IMR-90 (cell line): ENCODE data around the gene UNC119. TPM values are rescaled to one million over a fixed set of nuclear protein-coding genes. Genes with fewer than 3 reads are reported as not detected.
A peak's percentile ranks its signal among the peaks of the same experiment; 100 is the strongest.

Experiments
- ATAC-seq: fragments of 200-7000 bp; cut with Tn5 transposase; 2 replicates; pipeline ENCODE4 v1.9.1; 2020; ENCODE audit warnings: low read depth, mild to moderate bottlenecking, moderate library complexity
- BruUV-seq: library from RNA; stranded (reverse); fragments of 400-500 nt; replicated peaks from 2 replicates; lab custom pipeline; 2021; lab: Mats Ljungman, UMichigan
- CTCF ChIA-PET: fragments of 300-600 bp; formaldehyde crosslinking; extraction: SDS; loops from one replicate; lab custom pipeline; 2021; ENCODE audit warnings: antibody characterized with exemption; lab: Yijun Ruan, JAX
- POLR2A ChIA-PET: fragments of 300-600 bp; sonication (Branson Sonifier 250); formaldehyde crosslinking; loops from one replicate; lab custom pipeline; 2022; ENCODE audit warnings: antibody characterized with exemption; ENCODE audit not compliant: unreplicated experiment; lab: Charles Lee
- DNase-seq: peaks from one replicate; pipeline ENCODE4 v3.0.0; 2013
- H2AFZ ChIP-seq: replicated peaks from 2 replicates; pipeline ENCODE3; 2013; ENCODE audit warnings: low read length, mild to moderate bottlenecking; ENCODE audit not compliant: poor library complexity
- H2AK5ac ChIP-seq: 2 replicates; pipeline ENCODE4 v1.6.1; 2013; ENCODE audit warnings: low read depth, low read length, inconsistent platforms
- H2AK9ac ChIP-seq: replicated peaks from 2 replicates; pipeline ENCODE3; 2013; ENCODE audit warnings: mild to moderate bottlenecking, low read depth, low read length, moderate library complexity; ENCODE audit not compliant: poor library complexity
- H2BK120ac ChIP-seq: 2 replicates; pipeline ENCODE4 v1.6.1; 2013; ENCODE audit warnings: low read depth, low read length, inconsistent platforms
- H2BK15ac ChIP-seq: 3 replicates; pipeline ENCODE4 v1.6.1; 2013; ENCODE audit warnings: low read depth, low read length, inconsistent platforms
- H2BK20ac ChIP-seq: 2 replicates; pipeline ENCODE4 v1.6.1; 2013; ENCODE audit warnings: low read depth, mild to moderate bottlenecking, inconsistent platforms, low read length, moderate library complexity
- H2BK5ac ChIP-seq: 2 replicates; pipeline ENCODE4 v1.6.1; 2013; ENCODE audit warnings: mild to moderate bottlenecking, low read depth, low read length, inconsistent platforms; ENCODE audit not compliant: poor library complexity, severe bottlenecking
- H3K14ac ChIP-seq: replicated peaks from 2 replicates; pipeline ENCODE4 v1.6.1; 2013; ENCODE audit warnings: low read depth, low read length, inconsistent platforms
- H3K18ac ChIP-seq: 2 replicates; pipeline ENCODE4 v1.6.1; 2013; ENCODE audit warnings: low read depth, low read length, control low read depth
- H3K23ac ChIP-seq: 2 replicates; pipeline ENCODE4 v1.6.1; 2013; ENCODE audit warnings: low read depth, low read length, inconsistent platforms
- H3K27ac ChIP-seq: 2 replicates; pipeline ENCODE4 v1.5.1; 2013; ENCODE audit warnings: mild to moderate bottlenecking, control low read depth, low read length; ENCODE audit not compliant: insufficient read depth
- H3K27me3 ChIP-seq: 2 replicates; pipeline ENCODE4 v1.6.1; 2013; ENCODE audit warnings: low read length; ENCODE audit not compliant: control insufficient read depth, insufficient read depth
- H3K36me3 ChIP-seq: 2 replicates; pipeline ENCODE4 v1.6.1; 2013; ENCODE audit warnings: low read length, mixed read lengths; ENCODE audit not compliant: control insufficient read depth, insufficient read depth
- H3K4ac ChIP-seq: 2 replicates; pipeline ENCODE4 v1.6.1; 2013; ENCODE audit warnings: low read depth, low read length, inconsistent platforms
- H3K4me1 ChIP-seq: 2 replicates; pipeline ENCODE4 v1.6.1; 2013; ENCODE audit warnings: low read length, mixed read lengths; ENCODE audit not compliant: control insufficient read depth, insufficient read depth
- H3K4me2 ChIP-seq: 2 replicates; pipeline ENCODE4 v1.6.1; 2013; ENCODE audit warnings: low read depth, mild to moderate bottlenecking, control low read depth, low read length, moderate library complexity
- H3K4me3 ChIP-seq: 2 replicates; pipeline ENCODE4 v1.5.1; 2013; ENCODE audit warnings: low read depth, mild to moderate bottlenecking, control low read depth, low read length, moderate library complexity; ENCODE audit not compliant: insufficient read depth
- H3K56ac ChIP-seq: 2 replicates; pipeline ENCODE4 v1.6.1; 2013; ENCODE audit warnings: low read length, inconsistent platforms; ENCODE audit not compliant: insufficient read depth; ENCODE audit errors: extremely low read depth
- H3K79me1 ChIP-seq, 2 experiments: 2 replicates each; pipeline ENCODE4 v1.6.1; 2013; ENCODE audit warnings: low read length in 2 of 2, inconsistent platforms in 1 of 2, low read depth in 1 of 2
- H3K9ac ChIP-seq: 2 replicates; pipeline ENCODE4 v1.6.1; 2013; ENCODE audit warnings: low read depth, low read length, control low read depth
- H3K9me1 ChIP-seq: 2 replicates; pipeline ENCODE4 v1.6.1; 2013; ENCODE audit warnings: low read length, inconsistent platforms; ENCODE audit not compliant: insufficient read depth
- H3K9me3 ChIP-seq: 2 replicates; pipeline ENCODE4 v1.6.1; 2013; ENCODE audit warnings: low read length; ENCODE audit not compliant: control insufficient read depth, insufficient read depth
- H4K20me1 ChIP-seq: 2 replicates; pipeline ENCODE4 v1.6.1; 2013; ENCODE audit warnings: low read length, inconsistent platforms; ENCODE audit not compliant: insufficient read depth
- H4K5ac ChIP-seq: 2 replicates; pipeline ENCODE4 v1.6.1; 2013; ENCODE audit warnings: mild to moderate bottlenecking, low read depth, low read length, control low read depth
- H4K8ac ChIP-seq, 2 experiments: 2 replicates each; pipeline ENCODE4 v1.6.1; 2013; ENCODE audit warnings: low read depth in 2 of 2, low read length in 2 of 2, control low read depth in 1 of 2, inconsistent platforms in 1 of 2
- H4K91ac ChIP-seq: 2 replicates; pipeline ENCODE4 v1.6.1; 2013; ENCODE audit warnings: low read depth, low read length, inconsistent platforms; ENCODE audit not compliant: insufficient read depth
- BHLHE40 ChIP-seq: fragments of 150-350 bp; IDR thresholded peaks from 2 replicates; pipeline ENCODE4 v1.6.1; 2016; ENCODE audit warnings: mild to moderate bottlenecking, low read depth, low read length
- MAFK ChIP-seq: IDR thresholded peaks from 2 replicates; pipeline ENCODE4 v1.6.1; 2012; ENCODE audit warnings: low read depth, low read length, improper control_type of control experiment
- POLR2A ChIP-seq: IDR thresholded peaks from 2 replicates; pipeline ENCODE4 v1.6.1; 2012; ENCODE audit warnings: mild to moderate bottlenecking, low read depth, low read length
- USF2 ChIP-seq: fragments of 150-350 bp; IDR thresholded peaks from 2 replicates; pipeline ENCODE4 v1.6.1; 2017; ENCODE audit warnings: mild to moderate bottlenecking, antibody characterized with exemption, low read length, low read depth
- WGBS, 2 experiments: methylation state at CpG; one replicate each; pipeline versions ENCODE4 v1.1.5 to v1.1.7; 2013; ENCODE audit warnings: missing lambda C conversion rate in 2 of 2; ENCODE audit not compliant: insufficient read length in 1 of 2; ENCODE audit errors: extremely low coverage in 2 of 2; 5-methylcytosine and 5-hydroxymethylcytosine counted together
- dilution Hi-C: fragments of 300-500 bp; cut with HindIII; formaldehyde crosslinking; loops from one replicate; pipeline ENCODE4 v1.14.3; 2018; ENCODE audit warnings: low sequenced_read_pairs; ENCODE audit not compliant: unreplicated experiment
- in situ Hi-C: fragments of 300-500 bp; cut with MboI; formaldehyde crosslinking; loops from 3 replicates; pipeline ENCODE4 v1.14.3; 2019; ENCODE audit warnings: low sequenced_read_pairs, inconsistent platforms, mixed read lengths
- intact Hi-C: fragments of 100-400 bp; cut with micrococcal nuclease; formaldehyde crosslinking; loops from 2 replicates; pipeline ENCODE4 v1.10.0; 2022
- polyA plus RNA-seq, 3 experiments: library from polyadenylated mRNA; depleted of rRNA; stranded (reverse); fragments of >200 nt; gene quantifications; 2 replicates each; pipeline ENCODE4 v1.2.3, GENCODE V29; 2012; ENCODE audit warnings: low replicate concordance in 1 of 3
- total RNA-seq: library from RNA; depleted of rRNA; stranded (reverse); fragments of >200 nt; gene quantifications from 2 replicates; pipeline ENCODE4 v1.2.3, GENCODE V29; 2012

The UNC119 gene
- total and polyA plus RNA-seq, 2 of the 4 experiments (the other 2 are of a cell fraction) = 22.4 to 57.4 TPM

- in situ Hi-C loops = no loop called here
- H3K4me3 ChIP-seq = no peak overlapping the region
These were observed 42.6 kb downstream of the UNC119 start for GRCh38 chr17:28509789-28510188.

More at GRCh38 chr17:28509789-28510188, 42.6 kb downstream of the UNC119 start:
- no peak overlapping the region for H2AK5ac ChIP-seq
- no peak overlapping the region for H3K56ac ChIP-seq
- peak overlapping the region; percentile 5 for H2AK9ac ChIP-seq
- no peak overlapping the region for H2AFZ ChIP-seq
- H4K91ac ChIP-seq = no peak overlapping the region
- H3K79me1 ChIP-seq = no peaks in the 10 kb centered on the region
- H3K4me1 ChIP-seq = no peaks in the 10 kb centered on the region
- H2BK120ac ChIP-seq = no peak overlapping the region
- WGBS, 2 experiments = 20% methylated on average over 2 of the region's 7 CpGs; no CpG with 5 or more reads in 1 of the 2 experiments
- no peak overlapping the region for H3K14ac ChIP-seq
- no peak overlapping the region for H3K18ac ChIP-seq
- 0 out of 2 replicates have a peak, but pooled peaks have one; percentile 12 for TF ChIP-seq MAFK
- TF ChIP-seq USF2 = no peak
- TF ChIP-seq POLR2A = no peak
- no peak for TF ChIP-seq BHLHE40
- H3K27me3 ChIP-seq = peaks cover 92% of the 10 kb centered on the region
- no peaks in the 10 kb centered on the region for H3K36me3 ChIP-seq
- CTCF ChIA-PET = no interaction called here
- no TSS peak for BruUV-seq
- no peak overlapping the region for H4K5ac ChIP-seq
- no peak overlapping the region for H3K4ac ChIP-seq
- POLR2A ChIA-PET = no interaction called here
- H4K8ac ChIP-seq = no peak overlapping the region
- no peak for DNase-seq
- H2BK5ac ChIP-seq = no peak overlapping the region
- no peak overlapping the region for H2BK15ac ChIP-seq
- H3K23ac ChIP-seq = no peak overlapping the region
- dilution Hi-C loops (no loop called here), intact Hi-C loops (no loop called here)
- H3K27ac ChIP-seq = no peak overlapping the region
- no peak for ATAC-seq
- no peak overlapping the region for H3K4me2 ChIP-seq
- H2BK20ac ChIP-seq = no peak overlapping the region
- 0 out of 2 replicates have a peak, but pooled peaks cover 9% of the 10 kb centered on the region for H3K9me1 ChIP-seq
- H4K20me1 ChIP-seq = no peaks in the 10 kb centered on the region
- no peaks in the 10 kb centered on the region for H3K9me3 ChIP-seq
- no peak overlapping the region for H3K9ac ChIP-seq
